ENCODE results near the gene MAMDC4. TPM values are rescaled to one million over a fixed set of nuclear protein-coding genes. Genes with fewer than 3 reads are reported as not detected.

Gene MAMDC4
- total RNA-seq, 1 experiment from 2014 or later = 0.17 TPM

- in situ Hi-C loops (cut with HindIII; ENCODE audit: low pct_unique_long_range_greater_than_20kb, low sequenced_read_pairs) = no loop called here
- no peak for DNase-seq (ENCODE audit: low read depth)
These were observed 6.5 kb upstream of the MAMDC4 start for GRCh38 chr9:136845465-136846260.

- DNase-seq (ENCODE audit: low read depth) = no peak
- in situ Hi-C loops (cut with HindIII; ENCODE audit: low pct_unique_long_range_greater_than_20kb, low sequenced_read_pairs) = no loop called here
These were observed 5.6 kb upstream of the MAMDC4 start for GRCh38 chr9:136846376-136847087.

GRCh38 chr9:136847088-136847825, 4.9 kb upstream of the MAMDC4 start:
- DNase-seq (ENCODE audit: low read depth) = no peak
- in situ Hi-C loops (cut with HindIII; ENCODE audit: low pct_unique_long_range_greater_than_20kb, low sequenced_read_pairs) = no loop called here

- peak; percentile 91 for DNase-seq (ENCODE audit: low read depth)
- in situ Hi-C loops (cut with HindIII; ENCODE audit: low pct_unique_long_range_greater_than_20kb, low sequenced_read_pairs) = no loop called here
These were observed 4.2 kb upstream of the MAMDC4 start for GRCh38 chr9:136847826-136848392.

GRCh38 chr9:136848393-136849037, 3.6 kb upstream of the MAMDC4 start:
- in situ Hi-C loops (cut with HindIII; ENCODE audit: low pct_unique_long_range_greater_than_20kb, low sequenced_read_pairs) = no loop called here
- peak; percentile 55 for DNase-seq (ENCODE audit: low read depth)

- in situ Hi-C loops (cut with HindIII; ENCODE audit: low pct_unique_long_range_greater_than_20kb, low sequenced_read_pairs) = no loop called here
- peak; percentile 98 for DNase-seq (ENCODE audit: low read depth)
These were observed 2.8 kb upstream of the MAMDC4 start, which contains the start of gene PHPT1 for GRCh38 chr9:136849038-136849959. Gene PHPT1, plus strand, starts transcription at chr9:136849409. Its CDS starts 22 bp downstream, at chr9:136849431.

- in situ Hi-C loops (cut with HindIII; ENCODE audit: low pct_unique_long_range_greater_than_20kb, low sequenced_read_pairs) = no loop called here
- no peak for DNase-seq (ENCODE audit: low read depth)
These were observed 1.9 kb upstream of the MAMDC4 start for GRCh38 chr9:136849960-136850865.

GRCh38 chr9:136850866-136851775, 1.0 kb upstream of the MAMDC4 start:
- in situ Hi-C loops (cut with HindIII; ENCODE audit: low pct_unique_long_range_greater_than_20kb, low sequenced_read_pairs) = no loop called here
- DNase-seq (ENCODE audit: low read depth) = no peak

GRCh38 chr9:136852664-136853595, 784 bp downstream of the MAMDC4 start:
- in situ Hi-C loops (cut with HindIII; ENCODE audit: low pct_unique_long_range_greater_than_20kb, low sequenced_read_pairs) = no loop called here
- DNase-seq (ENCODE audit: low read depth) = no peak

GRCh38 chr9:136853596-136854112, 1.5 kb downstream of the MAMDC4 start:
- in situ Hi-C loops (cut with HindIII; ENCODE audit: low pct_unique_long_range_greater_than_20kb, low sequenced_read_pairs) = no loop called here

GRCh38 chr9:136854113-136854841, 2.1 kb downstream of the MAMDC4 start:
- in situ Hi-C loops (cut with HindIII; ENCODE audit: low pct_unique_long_range_greater_than_20kb, low sequenced_read_pairs) = no loop called here
- no peak for DNase-seq (ENCODE audit: low read depth)

More at GRCh38 chr9:136853596-136854112, 1.5 kb downstream of the MAMDC4 start:
- DNase-seq (ENCODE audit: low read depth) = no peak

- no peak for DNase-seq (ENCODE audit: low read depth)
- in situ Hi-C loops (cut with HindIII; ENCODE audit: low pct_unique_long_range_greater_than_20kb, low sequenced_read_pairs) = no loop called here
These were observed 2.8 kb downstream of the MAMDC4 start for GRCh38 chr9:136854842-136855460.

GRCh38 chr9:136855461-136856078, 3.4 kb downstream of the MAMDC4 start:
- DNase-seq (ENCODE audit: low read depth) = no peak
- in situ Hi-C loops (cut with HindIII; ENCODE audit: low pct_unique_long_range_greater_than_20kb, low sequenced_read_pairs) = no loop called here
